Lung microvascular endothelial cell (primary cell): ENCODE data around the gene RGS6. TPM values are rescaled to one million over a fixed set of nuclear protein-coding genes. Genes with fewer than 3 reads are reported as not detected.

Experiments used
- DNase-seq, 2 donors: peaks; one replicate each; pipeline versions ENCODE4 v3.0.0 to v3.0.0-alpha.2; 2010; ENCODE audit warnings: low read depth in 2 of 2
- total RNA-seq: library from RNA; depleted of rRNA; stranded (reverse); fragments of >200 nt; gene quantifications from 2 replicates; pipeline ENCODE4 v1.2.1, GENCODE V29; 2014

The RGS6 gene
- total RNA-seq, 1 donor from 2014 or later = not detected

GRCh38 chr14:72311116-72311515, 378.9 kb downstream of the RGS6 start:
- no peak for DNase-seq

GRCh38 chr14:72311516-72311915, 379.3 kb downstream of the RGS6 start:
- DNase-seq = no peak

GRCh38 chr14:72314808-72315435, 382.7 kb downstream of the RGS6 start:
- DNase-seq = no peak

- no peak for DNase-seq
Observed at GRCh38 chr14:72315714-72316113, 383.5 kb downstream of the RGS6 start.

- peak in 1 of 2 donors; percentile 2 for DNase-seq
Observed at GRCh38 chr14:72318648-72319047, 386.4 kb downstream of the RGS6 start.

- no peak for DNase-seq
Observed at GRCh38 chr14:72332046-72332445, 399.8 kb downstream of the RGS6 start.

- DNase-seq = no peak
Observed at GRCh38 chr14:72332871-72333270, 400.6 kb downstream of the RGS6 start.

- no peak for DNase-seq
Observed at GRCh38 chr14:72333357-72333756, 401.1 kb downstream of the RGS6 start.

GRCh38 chr14:72336311-72336980, 404.2 kb downstream of the RGS6 start:
- DNase-seq = no peak

GRCh38 chr14:72341237-72341636, 409.0 kb downstream of the RGS6 start:
- DNase-seq = no peak

GRCh38 chr14:72341686-72342085, 409.5 kb downstream of the RGS6 start:
- no peak for DNase-seq

- no peak for DNase-seq
Observed at GRCh38 chr14:72347118-72347517, 414.9 kb downstream of the RGS6 start.

GRCh38 chr14:72350215-72350614, 418.0 kb downstream of the RGS6 start:
- DNase-seq = no peak

- DNase-seq = no peak
Observed at GRCh38 chr14:72352012-72352411, 419.8 kb downstream of the RGS6 start.

GRCh38 chr14:72366619-72367018, 434.4 kb downstream of the RGS6 start:
- DNase-seq = no peak

GRCh38 chr14:72369106-72369505, 436.9 kb downstream of the RGS6 start:
- DNase-seq = no peak

GRCh38 chr14:72377016-72377415, 444.8 kb downstream of the RGS6 start:
- DNase-seq = no peak

- DNase-seq = no peak
Observed at GRCh38 chr14:72380456-72380855, 448.2 kb downstream of the RGS6 start.

- no peak for DNase-seq
Observed at GRCh38 chr14:72383865-72384264, 451.6 kb downstream of the RGS6 start.

GRCh38 chr14:72387726-72388125, 455.5 kb downstream of the RGS6 start:
- no peak for DNase-seq

GRCh38 chr14:72389200-72389599, 457.0 kb downstream of the RGS6 start:
- no peak for DNase-seq

GRCh38 chr14:72401101-72401625, 468.9 kb downstream of the RGS6 start:
- no peak for DNase-seq
